IPS-15b (cell line): Measurements from ENCODE around the gene NPHP4.

Experiments
- H3K27me3 ChIP-seq: one replicate; pipeline ENCODE4 v1.6.1; 2013; ENCODE audit warnings: low read length; ENCODE audit not compliant: control insufficient read depth, insufficient read depth
- H3K36me3 ChIP-seq: one replicate; pipeline ENCODE4 v1.6.1; 2013; ENCODE audit warnings: low read length; ENCODE audit not compliant: control insufficient read depth, insufficient read depth
- H3K4me1 ChIP-seq: one replicate; pipeline ENCODE4 v1.6.1; 2013; ENCODE audit warnings: mild to moderate bottlenecking, low read length; ENCODE audit not compliant: control insufficient read depth, insufficient read depth
- H3K4me3 ChIP-seq: one replicate; pipeline ENCODE4 v1.5.1; 2013; ENCODE audit warnings: low read depth, low read length
- H3K9ac ChIP-seq: one replicate; pipeline ENCODE4 v1.6.1; 2013; ENCODE audit warnings: low read depth, mild to moderate bottlenecking, low read length
- H3K9me3 ChIP-seq: one replicate; pipeline ENCODE4 v1.6.1; 2013; ENCODE audit warnings: mild to moderate bottlenecking, low read length; ENCODE audit not compliant: control insufficient read depth, insufficient read depth

Gene NPHP4

GRCh38 chr1:5991381-5992025, 722 bp downstream of the NPHP4 start:
- H3K4me3 ChIP-seq: peak overlapping the region; percentile 72
- no peaks in the 10 kb centered on the region for H3K9me3 ChIP-seq
- no peak overlapping the region for H3K9ac ChIP-seq
- H3K36me3 ChIP-seq: no peaks in the 10 kb centered on the region
- H3K4me1 ChIP-seq: peaks cover 9% of the 10 kb centered on the region
- peaks cover 24% of the 10 kb centered on the region for H3K27me3 ChIP-seq

- H3K36me3 ChIP-seq: no peaks in the 10 kb centered on the region
- H3K27me3 ChIP-seq: peaks cover 24% of the 10 kb centered on the region
- H3K4me1 ChIP-seq: peaks cover 9% of the 10 kb centered on the region
- no peaks in the 10 kb centered on the region for H3K9me3 ChIP-seq
- H3K9ac ChIP-seq: no peak overlapping the region
- H3K4me3 ChIP-seq: peak overlapping the region; percentile 70
Measured at GRCh38 chr1:5990913-5991312, 1.3 kb downstream of the NPHP4 start.

GRCh38 chr1:5989731-5990271, 2.4 kb downstream of the NPHP4 start:
- no peak overlapping the region for H3K9ac ChIP-seq
- peaks cover 2% of the 10 kb centered on the region for H3K36me3 ChIP-seq
- H3K4me3 ChIP-seq: no peak overlapping the region
- peaks cover 9% of the 10 kb centered on the region for H3K4me1 ChIP-seq
- peaks cover 18% of the 10 kb centered on the region for H3K27me3 ChIP-seq
- H3K9me3 ChIP-seq: no peaks in the 10 kb centered on the region

GRCh38 chr1:5989286-5989605, 3.0 kb downstream of the NPHP4 start:
- Histone ChIP-seq H3K4me3 (no peak overlapping the region), H3K36me3 (peaks cover 2% of the 10 kb centered on the region), H3K9me3 (no peaks in the 10 kb centered on the region), H3K9ac (no peak overlapping the region), H3K27me3 (peaks cover 12% of the 10 kb centered on the region), H3K4me1 (peaks cover 9% of the 10 kb centered on the region)

DNA sequence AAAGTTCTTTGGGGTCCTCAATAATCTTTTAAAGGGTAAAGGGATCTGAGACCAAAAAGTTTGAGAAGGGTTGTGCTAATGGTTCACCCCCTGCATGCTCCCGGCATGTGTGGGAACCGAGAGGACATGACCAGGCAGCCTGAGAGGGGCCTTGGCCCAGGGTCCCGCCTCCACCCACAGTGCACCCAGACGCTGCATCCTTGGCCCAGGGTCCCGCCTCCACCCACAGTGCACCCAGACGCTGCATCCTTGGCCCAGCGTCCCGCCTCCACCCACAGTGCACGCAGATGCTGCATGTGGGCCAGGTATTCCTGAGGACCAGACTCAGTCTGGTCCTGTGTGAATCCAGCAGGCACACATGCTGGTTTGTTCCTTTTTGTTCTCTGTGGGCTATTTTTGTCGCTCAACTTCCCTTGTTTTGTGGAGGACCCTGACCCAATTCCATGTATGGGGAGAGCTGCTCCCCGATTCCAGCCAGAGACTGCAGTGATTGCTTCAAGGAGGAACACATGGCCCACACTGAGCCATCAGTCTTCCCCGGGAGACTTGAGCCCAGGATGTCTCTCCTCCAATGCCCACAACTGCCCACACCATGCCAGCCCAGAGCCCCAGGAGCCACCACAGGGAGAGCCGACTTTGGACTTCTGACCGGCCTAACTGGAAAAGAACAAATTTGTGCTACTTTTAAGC, 3.5 kb downstream of the NPHP4 start:
- peaks cover 8% of the 10 kb centered on the region for H3K27me3 ChIP-seq
- peaks cover 2% of the 10 kb centered on the region for H3K36me3 ChIP-seq
- no peaks in the 10 kb centered on the region for H3K9me3 ChIP-seq
- no peak overlapping the region for H3K9ac ChIP-seq
- H3K4me3 ChIP-seq: no peak overlapping the region
- peaks cover 5% of the 10 kb centered on the region for H3K4me1 ChIP-seq

GRCh38 chr1:5986018-5986417, 6.2 kb downstream of the NPHP4 start:
- H3K4me1 ChIP-seq: peaks cover 6% of the 10 kb centered on the region

DNA sequence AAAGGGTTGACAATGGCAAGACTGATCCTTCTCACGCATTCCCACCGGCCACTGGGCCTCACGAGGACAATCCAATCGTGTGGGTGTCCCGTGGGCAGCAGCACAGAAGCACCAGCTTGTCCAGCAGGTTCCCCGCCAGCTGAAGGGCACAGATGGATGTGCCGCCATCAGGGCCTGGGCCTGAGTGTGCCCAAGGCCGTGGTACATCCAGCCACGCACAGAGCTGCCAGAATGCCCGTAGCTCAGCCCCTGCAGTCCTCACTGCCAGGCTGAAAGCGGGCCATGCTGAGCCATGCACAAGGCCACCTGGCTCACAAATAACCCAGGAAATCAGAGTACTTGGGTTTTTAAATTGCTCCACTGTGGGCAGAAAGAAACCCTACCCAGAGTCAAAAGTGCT, 7.0 kb downstream of the NPHP4 start:
- Histone ChIP-seq H3K9me3 (no peaks in the 10 kb centered on the region), H3K27me3 (no peaks in the 10 kb centered on the region), H3K36me3 (peaks cover 2% of the 10 kb centered on the region), H3K4me3 (no peak overlapping the region), H3K9ac (no peak overlapping the region), H3K4me1 (peaks cover 7% of the 10 kb centered on the region)

More at GRCh38 chr1:5986018-5986417, 6.2 kb downstream of the NPHP4 start:
- Histone ChIP-seq H3K36me3 (peaks cover 2% of the 10 kb centered on the region), H3K27me3 (peaks cover 1% of the 10 kb centered on the region), H3K4me3 (no peak overlapping the region), H3K9ac (no peak overlapping the region), H3K9me3 (no peaks in the 10 kb centered on the region)

- Histone ChIP-seq H3K9ac (no peak overlapping the region), H3K36me3 (peaks cover 2% of the 10 kb centered on the region), H3K4me3 (no peak overlapping the region), H3K9me3 (no peaks in the 10 kb centered on the region), H3K27me3 (no peaks in the 10 kb centered on the region), H3K4me1 (peaks cover 7% of the 10 kb centered on the region)
Measured at GRCh38 chr1:5983361-5984103, 8.7 kb downstream of the NPHP4 start.

DNA sequence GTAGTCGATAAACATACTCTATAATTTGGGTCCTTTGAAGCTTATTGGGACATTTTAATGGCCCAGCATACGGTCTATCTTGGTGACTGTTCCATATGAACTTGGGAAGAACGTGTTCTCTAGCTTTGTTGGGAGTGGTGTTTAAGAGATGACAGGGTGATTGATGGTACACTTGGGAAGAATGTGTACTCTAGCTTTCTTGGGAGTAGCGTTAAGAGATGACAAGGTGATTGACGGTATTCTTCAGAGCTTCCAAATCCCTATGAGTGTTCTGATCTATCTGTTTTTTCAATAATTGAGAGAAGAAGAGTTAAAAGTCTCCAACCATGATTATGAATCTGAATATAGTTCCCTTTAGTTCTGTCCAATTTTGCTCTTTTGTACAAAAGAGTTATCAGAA, 9.4 kb downstream of the NPHP4 start:
- H3K27me3 ChIP-seq: no peaks in the 10 kb centered on the region
- H3K4me3 ChIP-seq: no peak overlapping the region
- H3K9ac ChIP-seq: no peak overlapping the region
- H3K9me3 ChIP-seq: no peaks in the 10 kb centered on the region
- peaks cover 7% of the 10 kb centered on the region for H3K4me1 ChIP-seq
- H3K36me3 ChIP-seq: peaks cover 2% of the 10 kb centered on the region

DNA sequence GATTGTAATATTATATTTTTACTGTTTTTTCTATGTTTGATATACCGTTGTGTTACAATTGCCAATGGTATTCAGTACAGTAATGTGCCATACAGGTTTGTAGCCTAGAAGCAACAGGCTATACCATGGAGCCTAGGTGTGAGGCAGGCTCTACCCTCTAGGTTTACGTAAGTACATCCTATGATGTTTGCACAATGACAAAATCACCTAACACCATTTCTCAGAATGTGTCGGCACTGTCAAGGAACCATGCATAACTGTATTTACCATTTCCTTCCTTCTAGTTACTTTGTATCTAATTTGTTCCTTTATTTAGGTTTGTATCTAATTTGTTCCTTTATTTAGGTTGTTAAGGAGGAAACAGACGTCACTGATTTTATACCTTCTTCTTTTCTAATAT, 9.9 kb downstream of the NPHP4 start:
- H3K9ac ChIP-seq: no peak overlapping the region
- peaks cover 7% of the 10 kb centered on the region for H3K4me1 ChIP-seq
- no peak overlapping the region for H3K4me3 ChIP-seq
- H3K27me3 ChIP-seq: no peaks in the 10 kb centered on the region
- H3K9me3 ChIP-seq: no peaks in the 10 kb centered on the region
- H3K36me3 ChIP-seq: peaks cover 3% of the 10 kb centered on the region

DNA sequence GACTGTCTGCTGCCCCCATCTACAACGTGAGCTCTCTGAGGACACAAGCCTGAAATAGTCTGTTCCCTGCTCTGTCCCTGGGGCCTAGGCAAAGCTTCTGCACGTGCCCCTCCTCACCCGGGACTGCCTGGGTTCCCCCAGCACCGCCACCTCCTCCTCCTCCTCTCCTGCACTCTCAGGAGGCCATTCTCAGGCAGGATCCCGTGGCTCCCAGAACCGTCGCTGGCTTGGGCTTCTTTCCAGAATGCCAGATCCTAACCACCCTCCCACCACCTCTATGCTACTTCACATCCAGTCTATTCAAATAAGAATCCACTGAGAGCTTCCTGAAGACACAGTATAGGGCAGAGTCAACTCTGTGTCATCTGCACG, 11.2 kb downstream of the NPHP4 start:
- Histone ChIP-seq H3K36me3 (peaks cover 8% of the 10 kb centered on the region), H3K9ac (no peak overlapping the region), H3K27me3 (no peaks in the 10 kb centered on the region), H3K4me3 (peak overlapping the region; percentile 16), H3K4me1 (peaks cover 7% of the 10 kb centered on the region), H3K9me3 (no peaks in the 10 kb centered on the region)
